Stimulated activated CD8-positive, alpha-beta memory T cell treated with anti-CD3 and anti-CD28 coated beads, Interleukin-7, amount 100 ng/mL, for 24 hours (primary cell): Measurements from ENCODE around the gene ASS1.

ENCODE experiments used
- DNase-seq: peaks from one replicate; pipeline ENCODE4 v3.0.0-alpha.2; 2020; ENCODE audit warnings: low read depth

Gene ASS1

DNA sequence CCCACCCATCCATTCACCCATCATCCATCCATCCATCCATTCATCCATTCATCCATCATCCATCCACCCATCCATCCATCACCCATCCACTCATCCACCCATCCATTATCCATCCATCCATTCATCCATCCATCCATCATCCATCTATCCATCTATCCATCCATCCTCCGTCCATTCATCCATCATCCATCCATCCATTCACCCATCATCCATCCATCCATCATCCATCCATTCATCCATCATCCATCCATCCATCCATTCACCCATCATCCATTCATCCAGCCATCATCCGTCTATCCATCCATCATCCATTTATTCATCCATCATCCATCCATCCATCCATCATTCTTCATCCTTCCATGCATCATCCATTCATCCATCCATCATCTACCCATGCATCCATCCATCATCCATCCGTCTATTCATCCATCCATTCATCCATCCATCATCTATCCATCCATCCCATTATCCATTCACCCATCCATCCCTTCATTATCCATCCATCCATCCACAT, 10.1 kb downstream of the ASS1 start:
- no peak for DNase-seq

DNA sequence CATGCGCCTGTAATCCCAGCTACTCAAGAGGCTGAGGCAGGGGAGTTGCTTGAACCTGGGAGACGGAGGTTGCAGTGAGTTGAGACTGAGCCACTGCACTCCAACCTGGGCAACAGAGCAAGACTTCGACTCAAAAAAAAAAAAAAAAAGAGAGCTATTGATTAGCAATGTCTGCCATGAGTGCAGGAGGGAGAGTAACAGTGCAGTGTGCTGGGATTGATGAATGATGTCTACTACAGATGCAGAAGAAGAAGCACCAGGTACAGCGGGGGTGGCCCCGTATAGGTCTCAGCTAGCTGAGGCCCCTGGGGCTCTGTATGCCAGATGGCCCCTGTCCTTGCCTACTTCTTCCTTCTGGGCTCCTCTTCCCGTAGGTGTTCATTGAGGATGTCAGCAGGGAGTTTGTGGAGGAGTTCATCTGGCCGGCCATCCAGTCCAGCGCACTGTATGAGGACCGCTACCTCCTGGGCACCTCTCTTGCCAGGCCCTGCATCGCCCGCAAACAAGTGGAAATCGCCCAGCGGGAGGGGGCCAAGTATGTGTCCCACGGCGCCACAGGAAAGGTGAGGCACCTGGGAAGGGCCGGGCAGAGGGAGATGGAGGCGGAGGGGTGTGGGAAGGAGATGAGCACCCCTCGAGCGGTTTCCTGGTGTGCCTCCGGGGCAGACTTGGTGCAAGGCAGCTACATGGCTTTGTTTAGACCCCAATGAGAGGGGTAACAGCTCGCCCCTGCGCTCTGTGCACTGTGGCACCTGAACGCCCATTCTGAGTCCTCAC, 13.5 kb downstream of the ASS1 start:
- DNase-seq = no peak

DNA sequence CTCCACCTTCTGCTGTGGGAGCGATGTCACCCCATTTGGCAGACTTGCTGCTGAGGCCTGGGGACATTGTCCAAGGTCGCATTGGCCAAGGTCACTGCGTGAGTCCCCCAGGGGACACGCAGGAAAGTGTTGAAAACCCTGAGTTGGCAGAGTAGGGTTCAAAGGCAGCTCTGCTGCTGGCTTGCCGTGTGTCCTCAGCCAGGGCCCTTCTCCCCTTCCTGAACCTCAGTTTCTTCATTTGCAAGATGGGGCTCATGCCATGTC, 14.0 kb downstream of the ASS1 start:
- no peak for DNase-seq

DNA sequence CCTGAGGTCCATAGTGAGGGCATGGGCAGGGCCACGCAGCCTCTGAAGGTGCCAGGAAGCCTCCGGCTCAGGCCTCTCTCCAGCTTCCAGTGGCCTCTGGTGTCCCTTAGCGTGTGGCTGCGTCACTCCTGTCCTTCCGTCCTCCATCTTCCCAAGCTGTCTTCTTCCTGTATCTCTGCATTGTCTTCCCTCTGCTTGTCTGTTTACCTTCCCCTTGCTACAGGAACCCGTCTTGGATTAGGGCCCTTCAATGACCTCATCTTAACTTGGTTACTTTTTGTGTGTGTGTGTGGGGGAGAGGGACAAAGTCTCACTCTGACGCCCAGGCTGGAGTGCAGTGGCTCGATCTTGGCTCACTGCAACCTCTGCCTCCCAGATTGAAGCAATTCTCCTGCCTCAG, 14.4 kb downstream of the ASS1 start:
- no peak for DNase-seq

DNA sequence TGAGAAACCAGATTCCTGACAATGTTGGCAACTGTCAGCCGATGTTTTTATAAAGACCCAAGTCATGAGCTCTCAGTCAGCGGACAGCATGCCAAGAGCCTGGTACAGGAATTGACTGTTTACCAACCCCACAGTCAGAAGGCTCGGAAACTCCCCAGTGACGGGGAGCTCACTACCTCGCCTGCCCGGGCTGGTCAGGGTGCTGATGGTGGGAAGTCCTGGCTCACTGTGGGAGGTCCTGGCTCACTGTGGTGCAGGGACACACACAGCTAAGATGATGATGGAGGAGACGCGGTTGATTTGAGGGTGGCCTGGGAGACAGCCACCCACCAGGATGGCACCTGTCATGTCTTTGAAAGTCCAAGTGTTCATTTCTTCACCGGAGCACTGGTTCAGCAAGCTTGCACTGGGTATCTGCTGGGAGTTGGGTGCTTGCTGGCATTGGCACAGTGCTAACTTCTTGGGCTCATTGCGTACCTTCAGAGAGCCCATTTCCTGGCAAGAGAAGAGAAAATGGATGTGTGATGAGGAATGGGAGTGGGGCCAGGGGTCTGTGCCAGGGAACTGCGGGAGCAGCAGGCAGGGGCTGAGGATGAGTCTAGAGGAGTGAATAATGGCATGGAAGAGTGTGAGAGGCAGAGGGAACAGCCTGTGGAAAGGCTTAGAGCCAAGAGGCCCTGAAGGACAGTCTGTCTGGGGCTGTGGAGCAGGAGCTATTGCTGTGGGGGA, 15.3 kb downstream of the ASS1 start:
- no peak for DNase-seq

DNA sequence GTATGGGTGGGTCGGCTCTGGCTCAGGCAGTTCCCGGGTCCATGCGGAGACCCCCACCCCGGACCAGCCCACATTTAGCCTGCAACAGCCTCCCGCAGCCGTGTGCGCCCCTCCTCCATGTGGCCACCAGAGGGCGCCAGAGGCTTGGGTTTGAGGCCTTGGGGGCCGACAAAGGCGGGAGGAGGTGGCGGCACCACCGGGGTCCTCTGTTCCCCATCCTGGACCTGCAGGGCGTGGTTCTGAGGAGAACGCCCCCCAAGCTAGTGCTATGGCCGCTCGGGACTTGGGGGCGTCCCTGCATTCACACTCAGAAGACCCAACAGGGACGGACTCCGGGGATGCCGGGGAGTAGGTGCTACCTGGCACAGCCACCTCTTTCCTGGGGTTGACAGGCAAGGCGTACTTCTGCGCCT, 16.5 kb downstream of the ASS1 start:
- peak; percentile 52 for DNase-seq

DNA sequence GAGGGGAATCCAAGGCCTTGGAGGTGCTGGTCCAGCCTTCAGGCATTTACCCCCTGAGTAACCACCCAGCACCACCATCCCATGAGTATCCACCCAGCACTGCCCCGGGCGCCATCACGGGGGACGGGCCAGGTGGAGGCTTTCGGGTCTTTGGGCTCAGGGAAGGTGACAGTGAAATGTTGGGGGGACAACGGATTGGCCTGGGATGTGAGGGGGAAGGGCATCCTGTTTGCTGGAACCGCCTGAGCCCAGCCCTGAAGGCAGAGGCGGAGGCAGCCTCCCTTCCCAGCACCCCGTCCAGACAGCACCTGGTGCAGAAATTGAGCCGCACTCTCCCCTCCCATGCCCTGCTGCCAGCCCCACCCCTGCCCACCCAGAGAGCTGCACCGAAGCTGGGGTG, 17.0 kb downstream of the ASS1 start:
- DNase-seq = no peak

DNA sequence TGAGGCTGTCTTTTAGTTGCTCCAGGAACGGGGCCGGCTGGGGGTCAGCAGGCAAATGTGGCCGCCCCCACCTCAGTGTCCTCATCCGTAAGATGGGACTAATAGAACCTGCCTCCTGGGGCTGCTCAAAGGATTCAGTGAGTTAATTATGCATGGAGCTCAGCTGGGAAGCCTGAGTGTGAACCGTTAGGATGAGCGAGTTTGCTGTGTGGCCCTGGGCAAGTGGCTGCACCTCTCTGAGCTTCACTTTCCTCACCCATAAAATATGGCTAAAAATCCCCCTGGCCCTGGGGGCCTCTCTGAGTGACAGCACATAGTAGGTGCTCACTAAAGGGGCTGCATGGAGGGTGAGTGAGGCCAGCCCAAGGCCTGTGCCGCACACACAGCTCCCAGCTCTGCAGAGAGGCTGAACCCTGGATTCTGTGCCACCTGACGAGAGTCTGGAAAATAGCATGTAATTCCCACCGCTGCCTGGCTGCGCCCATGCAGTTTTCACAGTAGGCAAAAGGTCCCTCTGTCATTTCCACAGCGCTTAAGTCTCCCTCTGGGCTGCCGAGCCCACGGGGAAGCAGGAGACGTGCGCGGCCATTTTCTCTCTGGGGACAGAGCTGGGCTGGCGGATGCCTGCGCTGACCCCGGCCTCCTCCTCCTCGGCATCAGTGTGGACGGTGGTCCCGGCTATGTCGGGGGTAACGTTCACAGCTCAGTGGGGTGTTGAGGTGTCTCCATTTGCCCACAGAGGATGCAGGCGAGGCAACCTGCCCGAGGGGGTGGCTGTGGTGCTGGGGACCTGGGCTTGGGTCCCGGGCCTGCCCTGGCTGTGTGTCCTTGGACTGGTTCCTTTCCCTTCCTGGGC, 18.2 kb downstream of the ASS1 start:
- no peak for DNase-seq

DNA sequence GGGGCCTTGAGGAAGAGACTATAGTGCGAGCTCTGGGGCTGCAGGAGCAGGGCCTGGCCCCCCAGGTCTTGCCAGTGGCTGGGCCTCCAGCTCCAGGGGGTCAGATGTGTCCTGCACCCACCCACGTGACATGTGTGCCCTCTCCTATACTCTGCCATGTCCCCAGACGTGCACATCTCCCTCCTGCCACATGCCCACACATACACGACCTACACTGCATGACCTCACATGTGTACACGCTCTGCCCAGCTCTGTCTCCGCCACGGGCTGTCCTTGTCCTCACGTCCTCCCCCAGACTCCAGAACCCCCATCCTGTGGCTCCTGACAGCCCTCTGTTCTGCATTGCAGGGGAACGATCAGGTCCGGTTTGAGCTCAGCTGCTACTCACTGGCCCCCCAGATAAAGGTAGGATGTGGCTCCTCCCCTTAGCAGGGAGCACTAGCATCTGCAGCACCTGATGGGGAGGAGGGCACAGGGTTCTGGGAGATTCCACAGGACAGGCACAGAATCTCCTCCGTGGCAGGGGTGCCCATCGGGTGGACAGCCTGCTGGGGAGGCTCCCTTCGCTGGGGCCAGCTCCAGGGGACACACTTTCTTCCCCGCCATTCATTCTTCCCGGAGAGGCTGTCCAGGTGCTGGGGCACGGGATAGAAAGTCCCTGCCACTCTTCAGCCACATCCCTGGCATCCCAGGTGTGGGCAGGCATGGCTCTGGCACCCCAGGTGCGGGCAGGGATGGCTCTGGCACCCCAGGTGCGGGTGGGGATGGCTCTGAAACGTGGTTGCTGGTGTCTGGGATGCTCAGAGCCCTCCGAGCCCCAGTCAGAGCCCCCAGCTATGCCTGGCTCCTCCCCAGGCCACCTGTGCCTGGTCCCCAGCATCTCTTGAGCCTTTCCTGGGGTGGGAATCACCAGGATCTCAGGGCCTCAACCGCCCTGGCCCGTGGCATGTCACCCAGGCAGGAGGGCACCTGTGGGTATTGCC, 19.3 kb downstream of the ASS1 start:
- DNase-seq = no peak

DNA sequence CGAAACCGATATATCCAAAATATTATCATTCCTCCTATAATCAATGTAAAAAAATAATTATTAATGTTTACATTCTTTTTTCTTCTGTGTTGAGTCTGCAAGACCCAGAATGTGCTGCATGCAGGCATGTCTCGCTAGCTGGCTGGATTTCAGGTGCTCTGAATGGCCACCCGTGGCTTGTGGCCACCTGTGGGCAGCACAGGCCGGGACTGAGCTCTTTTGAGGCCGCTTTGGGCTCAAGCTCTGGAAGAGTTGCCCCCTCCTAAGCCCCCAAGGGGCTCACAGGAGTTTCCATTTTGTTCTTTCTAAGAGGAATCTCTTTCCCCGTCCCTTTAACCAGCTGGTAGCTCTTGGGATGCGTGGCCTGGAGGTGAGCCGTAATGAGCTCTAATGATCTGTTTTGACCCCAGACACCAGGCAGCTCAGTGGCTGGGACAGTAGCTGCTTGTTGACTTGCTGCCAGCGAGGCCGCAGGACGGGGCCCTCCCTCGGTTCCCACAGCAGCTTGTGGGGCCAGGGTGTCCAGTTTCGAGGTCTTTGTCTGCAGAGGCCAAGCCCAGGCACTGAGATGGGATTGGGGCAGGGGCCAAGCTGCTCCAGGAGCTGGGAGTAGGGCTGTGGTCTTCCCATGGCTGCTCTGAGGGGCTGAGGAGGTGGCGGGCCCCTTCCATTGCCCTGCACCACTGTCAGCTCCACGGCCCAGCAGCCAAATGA, 20.8 kb downstream of the ASS1 start:
- no peak for DNase-seq

DNA sequence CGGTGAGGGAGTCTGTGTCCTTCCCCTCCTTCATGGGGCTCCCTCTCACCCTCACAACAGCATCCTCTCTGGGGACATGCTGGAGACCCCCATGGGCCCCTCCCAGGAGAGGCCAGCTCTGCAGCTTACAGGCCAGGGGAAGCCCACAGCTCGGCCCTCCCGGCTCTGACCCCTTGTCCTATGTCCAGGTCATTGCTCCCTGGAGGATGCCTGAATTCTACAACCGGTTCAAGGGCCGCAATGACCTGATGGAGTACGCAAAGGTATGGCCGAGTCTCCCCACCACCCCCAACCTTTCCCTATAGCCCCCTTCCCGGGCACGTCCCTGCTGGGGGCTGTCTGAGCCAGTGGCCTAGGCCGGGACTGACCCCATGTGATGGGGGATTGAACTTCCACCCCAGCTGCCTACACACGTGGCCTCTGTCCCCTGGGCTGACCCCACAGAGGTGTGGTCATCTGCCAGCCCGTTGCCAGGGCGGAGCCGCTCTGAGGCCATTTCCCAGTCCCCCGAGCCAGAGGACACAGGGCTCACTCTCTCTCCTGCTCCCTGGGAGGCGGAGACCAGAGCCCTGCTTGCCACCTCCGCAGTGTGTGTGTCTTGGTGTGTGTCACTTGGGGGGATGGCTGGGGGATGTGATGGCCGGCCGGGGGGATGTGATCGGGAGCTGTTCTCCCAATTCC, 21.9 kb downstream of the ASS1 start:
- DNase-seq = no peak

DNA sequence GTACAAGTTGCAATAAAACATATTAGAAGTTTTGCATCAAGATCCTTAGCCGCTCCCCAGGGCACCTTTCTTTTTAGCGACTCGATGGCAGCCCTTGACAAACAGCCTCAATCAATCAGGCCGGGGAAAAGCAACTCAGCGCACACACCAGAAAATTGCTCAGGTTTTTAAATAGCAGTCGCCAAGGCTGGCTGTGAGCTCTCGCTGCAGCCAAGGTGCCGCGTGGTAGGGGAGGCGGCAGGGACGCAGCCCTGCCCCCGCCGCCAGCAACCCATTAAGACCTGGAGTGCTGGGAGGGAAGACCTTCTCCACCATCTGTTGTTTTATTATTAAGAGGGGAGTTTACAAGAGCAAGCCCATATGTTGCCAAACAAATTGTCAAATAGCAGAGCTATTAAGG, 22.6 kb downstream of the ASS1 start:
- DNase-seq = no peak

DNA sequence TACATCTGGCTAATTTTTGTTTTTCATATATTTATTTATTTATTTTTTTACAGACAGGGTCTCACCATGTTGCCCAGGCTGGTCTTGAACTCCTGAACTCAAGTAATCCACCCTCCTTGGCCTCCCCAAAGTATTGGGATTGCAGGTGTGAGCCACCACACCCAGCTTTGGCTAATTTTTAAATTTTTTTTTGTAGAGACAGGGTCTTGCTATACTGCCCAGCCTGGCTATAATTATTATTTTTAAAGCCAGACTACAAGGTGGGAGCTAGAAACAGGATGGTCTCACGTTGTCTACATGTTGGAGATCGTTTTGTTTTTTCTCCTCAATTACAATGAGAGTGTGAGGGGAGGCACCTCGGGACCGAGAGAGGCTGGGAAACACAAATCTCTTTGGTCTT, 23.8 kb downstream of the ASS1 start:
- no peak for DNase-seq

DNA sequence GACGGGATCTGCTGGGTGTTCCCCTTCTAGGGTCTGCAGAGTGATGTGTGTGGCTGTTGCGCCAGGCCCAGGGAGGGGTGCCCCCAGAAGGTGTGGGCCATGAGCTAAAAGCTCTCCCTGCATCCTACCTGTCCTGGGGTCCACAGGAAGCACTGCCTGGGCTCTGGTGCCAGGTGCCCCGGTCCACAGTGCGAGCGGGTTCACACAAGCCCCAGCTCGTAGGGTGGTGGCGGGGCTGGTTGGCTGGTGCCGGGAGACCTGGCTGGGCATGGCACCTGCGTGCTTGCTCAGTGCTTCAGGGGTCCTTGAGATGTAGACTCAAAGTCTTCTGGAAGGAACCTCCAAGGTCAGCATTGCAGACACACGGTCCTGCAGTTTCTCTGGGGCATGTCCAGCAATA, 25.5 kb downstream of the ASS1 start:
- DNase-seq = no peak

DNA sequence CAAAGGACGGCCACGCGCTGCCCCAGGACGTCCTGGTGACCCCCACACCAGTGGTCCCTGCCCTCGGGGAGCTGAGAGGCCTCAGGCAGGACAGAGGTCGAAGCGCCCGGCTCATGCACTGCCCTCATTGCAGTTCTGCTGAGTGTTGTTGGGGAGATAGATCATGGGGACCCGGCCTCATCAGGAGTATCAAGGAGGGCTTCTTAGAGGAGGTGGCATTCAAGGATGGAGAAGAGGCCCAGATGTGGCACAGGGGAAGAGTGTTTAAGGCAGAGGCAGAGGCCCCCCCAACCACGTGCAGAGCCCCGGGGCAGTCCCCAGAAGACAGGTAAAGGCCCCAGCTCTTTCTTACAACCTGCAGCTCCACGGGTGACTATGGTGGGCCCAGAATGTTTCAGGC, 26.2 kb downstream of the ASS1 start:
- no peak for DNase-seq

DNA sequence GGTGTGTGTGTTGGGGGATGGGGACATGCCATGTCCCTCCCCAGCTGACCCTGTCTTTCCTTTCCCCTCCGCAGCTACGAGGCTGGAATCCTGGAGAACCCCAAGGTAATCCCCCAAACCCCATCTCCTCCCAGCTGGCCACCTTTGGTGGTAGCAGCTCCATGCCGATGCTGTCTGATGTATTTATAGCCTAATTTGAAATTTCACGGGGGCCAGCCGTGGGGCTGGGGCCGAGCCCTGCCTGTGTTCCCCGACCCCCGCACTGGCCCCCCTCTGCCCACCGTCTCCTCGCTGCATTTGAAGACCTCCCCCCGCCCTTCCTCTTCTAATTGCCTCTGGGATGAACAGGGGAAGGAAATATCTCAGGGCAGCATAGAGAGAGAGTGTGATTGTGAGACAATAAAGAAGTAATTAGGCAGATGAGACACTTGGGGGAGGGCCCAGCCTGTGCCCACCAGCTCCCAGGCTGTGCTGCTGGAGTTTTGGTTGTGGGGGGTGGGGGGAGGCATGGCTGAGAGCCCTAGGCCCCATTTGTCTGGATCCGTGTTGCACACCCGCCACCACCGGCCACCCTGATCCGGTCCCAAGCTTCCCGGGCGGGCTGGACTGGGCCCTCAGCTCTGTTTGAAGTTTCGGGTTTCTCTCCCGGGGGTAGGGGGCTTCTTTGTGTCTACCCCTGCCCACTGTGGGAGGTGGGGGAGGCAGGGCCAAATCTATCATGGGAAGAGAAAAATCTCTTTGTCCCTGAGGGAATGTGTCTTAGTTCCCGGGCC, 26.8 kb downstream of the ASS1 start:
- no peak for DNase-seq

DNA sequence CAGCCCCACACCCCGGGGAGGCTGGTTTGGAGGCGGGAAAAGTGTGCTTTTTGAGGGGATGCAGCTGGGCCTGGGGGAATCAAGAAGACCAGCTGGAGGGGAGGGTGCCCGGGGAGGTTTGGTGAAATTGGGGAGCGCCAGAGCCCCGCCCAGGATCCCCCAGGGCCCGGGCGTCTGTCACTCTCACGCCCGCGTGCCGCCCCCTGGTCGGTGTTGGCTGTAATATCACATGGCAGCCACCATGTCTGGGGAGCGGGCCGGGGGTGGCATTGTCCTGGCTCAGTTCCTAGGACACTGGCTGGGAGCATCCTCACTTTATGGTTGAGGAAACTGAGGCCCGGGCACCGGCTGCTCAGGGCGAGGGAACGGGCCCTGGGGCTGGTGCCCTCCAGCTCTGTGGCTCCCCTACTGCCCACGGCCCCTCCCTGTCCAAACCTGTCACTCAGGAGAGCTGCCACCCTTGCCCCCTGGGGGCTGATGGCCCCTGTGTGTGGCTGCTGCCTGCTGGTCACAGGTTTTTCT, 27.5 kb downstream of the ASS1 start:
- DNase-seq = no peak

DNA sequence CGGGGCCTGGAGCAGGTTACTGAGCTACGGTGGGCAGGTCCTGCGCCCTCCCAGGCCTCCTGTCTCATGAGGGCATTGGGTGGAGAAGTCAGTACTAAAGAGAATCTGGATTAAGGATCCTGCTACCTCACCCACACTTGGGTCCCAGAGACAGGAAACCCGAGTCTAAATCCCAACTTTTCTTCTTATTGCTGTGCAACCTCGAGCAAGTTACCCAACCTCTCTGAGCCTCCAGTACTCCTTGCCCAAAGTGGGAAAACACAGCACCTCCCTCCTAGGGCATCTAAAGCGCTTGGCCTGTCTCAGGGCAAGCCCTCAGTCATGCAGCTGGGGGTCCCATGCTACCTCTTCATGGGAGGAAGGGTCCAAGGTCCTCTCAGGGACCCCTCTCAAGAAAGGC, 28.2 kb downstream of the ASS1 start:
- DNase-seq = no peak

DNA sequence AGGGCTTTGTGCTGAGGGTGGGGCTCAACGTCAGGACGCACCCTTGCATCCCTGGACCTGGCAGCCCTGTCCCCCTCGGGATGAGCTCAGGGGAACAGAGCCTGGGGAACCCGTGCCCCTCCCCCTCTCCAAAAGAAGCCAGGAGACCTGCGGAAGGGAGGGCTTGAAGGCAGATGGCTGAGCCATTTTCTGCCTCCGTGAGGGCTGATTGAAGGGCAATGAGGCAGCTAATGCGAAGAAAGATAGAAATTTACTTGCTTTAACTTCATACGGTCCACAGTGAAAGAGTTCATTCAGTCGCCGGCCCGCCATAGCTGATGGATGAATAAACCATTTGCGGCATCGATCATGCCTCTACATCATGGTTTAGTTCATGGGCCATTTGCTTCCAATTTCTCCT, 28.8 kb downstream of the ASS1 start:
- no peak for DNase-seq
